ENCODE measurements around the gene MARVELD2. TPM values are rescaled to one million over a fixed set of nuclear protein-coding genes. Genes with fewer than 3 reads are reported as not detected.

Gene MARVELD2
- total and polyA plus RNA-seq, 2 of the 13 experiments (the other 11 are each of a cell fraction or from before 2014, with no cell fraction given): 11.1 to 15.4 TPM

DNA sequence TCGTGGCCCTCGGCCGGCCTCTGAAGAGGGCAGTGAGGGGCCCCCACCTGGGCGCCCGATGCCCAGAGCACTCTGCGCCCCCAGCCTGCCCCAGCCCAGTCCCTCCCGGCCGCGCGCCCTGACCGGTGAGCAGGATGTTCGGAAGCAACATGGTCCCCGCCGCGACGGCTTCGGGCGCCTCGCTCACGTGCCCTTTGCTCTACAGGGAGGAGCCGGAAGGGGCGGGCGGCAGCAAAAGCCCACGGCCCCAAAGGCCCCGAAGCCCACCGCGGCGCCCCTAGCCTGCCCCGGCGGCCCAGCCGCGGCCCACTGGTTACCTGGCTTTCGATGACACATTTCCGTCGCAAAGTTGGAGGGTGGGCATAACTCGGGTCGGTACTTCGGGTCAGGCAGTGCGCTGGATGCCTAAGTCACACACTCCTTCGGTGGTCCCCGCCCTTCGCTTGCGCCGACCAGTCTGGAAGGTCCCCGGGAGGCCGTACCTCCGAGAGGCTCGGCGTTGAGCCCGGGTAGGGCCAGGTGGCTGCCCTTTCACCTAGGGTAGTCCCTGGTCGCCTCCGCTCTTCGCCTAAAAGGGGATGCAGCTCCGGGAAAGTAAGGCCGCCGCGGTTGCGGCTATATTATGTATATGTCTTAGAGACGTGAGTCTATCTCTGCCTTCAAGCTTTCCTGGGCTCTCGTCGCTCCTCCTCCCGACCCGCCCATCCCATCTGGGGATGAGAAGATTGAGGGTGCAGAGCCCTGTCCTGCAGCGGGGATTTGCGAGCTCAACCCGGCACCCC is 45.4 kb upstream of the MARVELD2 start, which contains the start of the genes AK6, RAD17 and TAF9 (continued):
- TF ChIP-seq, protein P1, sequence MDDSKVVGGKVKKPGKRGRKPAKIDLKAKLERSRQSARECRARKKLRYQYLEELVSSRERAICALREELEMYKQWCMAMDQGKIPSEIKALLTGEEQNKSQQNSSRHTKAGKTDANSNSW (CRISPR knock-in tag; IDR thresholded peaks at IDR 0.05; ENCODE audit: borderline replicate concordance): no peak
- TF ChIP-seq, protein P2, sequence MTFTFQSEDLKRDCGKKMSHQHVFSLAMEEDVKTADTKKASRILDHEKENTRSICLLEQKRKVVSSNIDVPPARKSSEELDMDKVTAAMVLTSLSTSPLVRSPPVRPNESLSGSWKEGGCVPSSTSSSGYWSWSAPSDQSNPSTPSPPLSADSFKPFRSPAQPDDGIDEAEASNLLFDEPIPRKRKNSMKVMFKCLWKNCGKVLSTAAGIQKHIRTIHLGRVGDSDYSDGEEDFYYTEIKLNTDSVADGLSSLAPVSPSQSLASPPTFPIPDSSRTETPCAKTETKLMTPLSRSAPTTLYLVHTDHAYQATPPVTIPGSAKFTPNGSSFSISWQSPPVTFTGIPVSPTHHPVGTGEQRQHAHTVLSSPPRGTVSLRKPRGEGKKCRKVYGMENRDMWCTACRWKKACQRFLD (CRISPR knock-in tag; IDR thresholded peaks at IDR 0.05; ENCODE audit: borderline replicate concordance): peak; percentile 90
- no peak; the same call in 1 of the 2 replicates for TF ChIP-seq JUN (CRISPR knock-in tag; IDR thresholded peaks at IDR 0.05)
- no peak for TF ChIP-seq ZNF234 (CRISPR knock-in tag; conservative IDR thresholded peaks at IDR 0.05)
- no peak for TF ChIP-seq MBD4 (IDR thresholded peaks at IDR 0.05; ENCODE audit: borderline replicate concordance, low read length)
- TF ChIP-seq ZNF276 (CRISPR knock-in tag; IDR thresholded peaks at IDR 0.05; ENCODE audit: low read depth): peak; percentile 28; the same call in 1 of the 2 replicates
- TF ChIP-seq ZNF296 (CRISPR knock-in tag; conservative IDR thresholded peaks at IDR 0.05): peak; percentile 36
- TF ChIP-seq TRIM24 (CRISPR knock-in tag; IDR thresholded peaks at IDR 0.05): no peak
- TF ChIP-seq, protein P3, sequence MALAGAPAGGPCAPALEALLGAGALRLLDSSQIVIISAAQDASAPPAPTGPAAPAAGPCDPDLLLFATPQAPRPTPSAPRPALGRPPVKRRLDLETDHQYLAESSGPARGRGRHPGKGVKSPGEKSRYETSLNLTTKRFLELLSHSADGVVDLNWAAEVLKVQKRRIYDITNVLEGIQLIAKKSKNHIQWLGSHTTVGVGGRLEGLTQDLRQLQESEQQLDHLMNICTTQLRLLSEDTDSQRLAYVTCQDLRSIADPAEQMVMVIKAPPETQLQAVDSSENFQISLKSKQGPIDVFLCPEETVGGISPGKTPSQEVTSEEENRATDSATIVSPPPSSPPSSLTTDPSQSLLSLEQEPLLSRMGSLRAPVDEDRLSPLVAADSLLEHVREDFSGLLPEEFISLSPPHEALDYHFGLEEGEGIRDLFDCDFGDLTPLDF (CRISPR knock-in tag; IDR thresholded peaks at IDR 0.05): peak; percentile 59
- no peak; the same call in 1 of the 2 replicates for TF ChIP-seq TOPORS (CRISPR knock-in tag; IDR thresholded peaks at IDR 0.05)
- TF ChIP-seq NFE2L1 (CRISPR knock-in tag; IDR thresholded peaks at IDR 0.05; ENCODE audit: borderline replicate concordance): peak; percentile 78; the same call in 1 of the 2 replicates
- TF ChIP-seq RFX3 (CRISPR knock-in tag; IDR thresholded peaks at IDR 0.05): no peak
- TF ChIP-seq ELF4 (CRISPR knock-in tag; IDR thresholded peaks at IDR 0.05; ENCODE audit: borderline replicate concordance): no peak
- TF ChIP-seq SRSF4 (IDR thresholded peaks at IDR 0.05; ENCODE audit: low read depth, low read length, poor library complexity, severe bottlenecking): no peak
- TF ChIP-seq, protein P4, sequence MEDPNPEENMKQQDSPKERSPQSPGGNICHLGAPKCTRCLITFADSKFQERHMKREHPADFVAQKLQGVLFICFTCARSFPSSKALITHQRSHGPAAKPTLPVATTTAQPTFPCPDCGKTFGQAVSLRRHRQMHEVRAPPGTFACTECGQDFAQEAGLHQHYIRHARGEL (CRISPR knock-in tag; IDR thresholded peaks at IDR 0.05): no peak; the same call in 1 of the 2 replicates
- TF ChIP-seq CHCHD3 (CRISPR knock-in tag; IDR thresholded peaks at IDR 0.05): peak; percentile 68; the same call in 1 of the 2 replicates
- TF ChIP-seq HHEX (CRISPR knock-in tag; IDR thresholded peaks at IDR 0.05): no peak
- 0 out of 2 replicates have a peak, but pooled peaks have one; percentile 57 for TF ChIP-seq ZNF136 (CRISPR knock-in tag; IDR thresholded peaks at IDR 0.05; ENCODE audit: low read depth)
- TF ChIP-seq ZNF572 (CRISPR knock-in tag; IDR thresholded peaks at IDR 0.05): no peak
- TF ChIP-seq, protein P5, sequence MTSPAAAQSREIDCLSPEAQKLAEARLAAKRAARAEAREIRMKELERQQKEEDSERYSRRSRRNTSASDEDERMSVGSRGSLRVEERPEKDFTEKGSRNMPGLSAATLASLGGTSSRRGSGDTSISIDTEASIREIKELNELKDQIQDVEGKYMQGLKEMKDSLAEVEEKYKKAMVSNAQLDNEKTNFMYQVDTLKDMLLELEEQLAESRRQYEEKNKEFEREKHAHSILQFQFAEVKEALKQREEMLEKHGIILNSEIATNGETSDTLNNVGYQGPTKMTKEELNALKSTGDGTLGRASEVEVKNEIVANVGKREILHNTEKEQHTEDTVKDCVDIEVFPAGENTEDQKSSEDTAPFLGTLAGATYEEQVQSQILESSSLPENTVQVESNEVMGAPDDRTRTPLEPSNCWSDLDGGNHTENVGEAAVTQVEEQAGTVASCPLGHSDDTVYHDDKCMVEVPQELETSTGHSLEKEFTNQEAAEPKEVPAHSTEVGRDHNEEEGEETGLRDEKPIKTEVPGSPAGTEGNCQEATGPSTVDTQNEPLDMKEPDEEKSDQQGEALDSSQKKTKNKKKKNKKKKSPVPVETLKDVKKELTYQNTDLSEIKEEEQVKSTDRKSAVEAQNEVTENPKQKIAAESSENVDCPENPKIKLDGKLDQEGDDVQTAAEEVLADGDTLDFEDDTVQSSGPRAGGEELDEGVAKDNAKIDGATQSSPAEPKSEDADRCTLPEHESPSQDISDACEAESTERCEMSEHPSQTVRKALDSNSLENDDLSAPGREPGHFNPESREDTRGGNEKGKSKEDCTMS (CRISPR knock-in tag; conservative IDR thresholded peaks at IDR 0.05): no peak
- TF ChIP-seq MTF2 (CRISPR knock-in tag; IDR thresholded peaks at IDR 0.05; ENCODE audit: borderline replicate concordance): no peak
- peak; percentile 70; the same call in 1 of the 2 replicates for TF ChIP-seq ZNF761 (CRISPR knock-in tag; conservative IDR thresholded peaks at IDR 0.05)
- no peak for TF ChIP-seq FOXK2 (IDR thresholded peaks at IDR 0.05)

Data from HepG2 (cell line).